Measurements from ENCODE around the gene TPM1. TPM values are rescaled to one million over a fixed set of nuclear protein-coding genes. Genes with fewer than 3 reads are reported as not detected.

The TPM1 gene
- total and polyA plus RNA-seq, 2 experiments from 2014 or later = 2,012 to 3,072 TPM

GRCh38 chr15:63045465-63045840 lies 2.9 kb downstream of the TPM1 start:
- peaks cover 75% of the 10 kb centered on the region for H3K79me2 ChIP-seq (ENCODE audit: insufficient read depth)
- DNase-seq = peak; percentile 46
- H4K20me1 ChIP-seq (ENCODE audit: insufficient read depth) = no peaks in the 10 kb centered on the region; the same call in 1 of the 2 replicates
- H3K9me2 ChIP-seq (ENCODE audit: insufficient read depth) = no peaks in the 10 kb centered on the region
- TF ChIP-seq EZH2phosphoT487 (IDR thresholded peaks at IDR 0.05; ENCODE audit: insufficient read depth, low read depth) (no peak), EZH2 (IDR thresholded peaks at IDR 0.05; ENCODE audit: insufficient read depth, poor library complexity, severe bottlenecking) (no peak)
- H3K36me3 ChIP-seq (ENCODE audit: low read depth) = peaks cover 52% of the 10 kb centered on the region
- peak overlapping the region; percentile 71 for H3K27ac ChIP-seq
- H3F3A ChIP-seq (ENCODE audit: insufficient read depth) = peaks cover 73% of the 10 kb centered on the region
- in situ Hi-C loops (cut with MboI) = no loop called here
- no peaks in the 10 kb centered on the region for H3K9me3 ChIP-seq (ENCODE audit: low read depth)
- H3K4me1 ChIP-seq (ENCODE audit: insufficient read depth) = peaks cover 44% of the 10 kb centered on the region
- 4 to 6% methylated on average over 3 of the region's 3 CpGs for WGBS, 2 experiments (ENCODE audit: low coverage in 1 of 2, low lambda C conversion rate in 2 of 2, missing lambda C conversion rate in 2 of 2)
- H3K27me3 ChIP-seq (replicated peaks; ENCODE audit: insufficient read depth) = no peaks in the 10 kb centered on the region
- no peak overlapping the region for H2AFZ ChIP-seq
- H3K4me2 ChIP-seq (ENCODE audit: unreplicated experiment) = peak overlapping the region; percentile 74
- peak overlapping the region; percentile 99 for H3K4me3 ChIP-seq
- peak overlapping the region; percentile 97 for H3K9ac ChIP-seq

GRCh38 chr15:63045879-63046278 lies 3.3 kb downstream of the TPM1 start:
- Histone ChIP-seq H3K36me3 (ENCODE audit: low read depth) (peaks cover 53% of the 10 kb centered on the region), H4K20me1 (ENCODE audit: insufficient read depth) (no peaks in the 10 kb centered on the region; the same call in 1 of the 2 replicates), H3K9ac (peak overlapping the region; percentile 97), H3F3A (ENCODE audit: insufficient read depth) (peaks cover 73% of the 10 kb centered on the region), H3K4me2 (ENCODE audit: unreplicated experiment) (peak overlapping the region; percentile 74), H2AFZ (no peak overlapping the region), H3K9me3 (ENCODE audit: low read depth) (no peaks in the 10 kb centered on the region), H3K79me2 (ENCODE audit: insufficient read depth) (peaks cover 79% of the 10 kb centered on the region), H3K27ac (peak overlapping the region; percentile 71), H3K4me3 (peak overlapping the region; percentile 99), H3K9me2 (ENCODE audit: insufficient read depth) (no peaks in the 10 kb centered on the region), H3K4me1 (ENCODE audit: insufficient read depth) (peaks cover 48% of the 10 kb centered on the region), H3K27me3 (replicated peaks; ENCODE audit: insufficient read depth) (no peaks in the 10 kb centered on the region)
- 46 to 51% methylated on average over 3 of the region's 3 CpGs for WGBS, 2 experiments (ENCODE audit: low coverage in 1 of 2, low lambda C conversion rate in 2 of 2, missing lambda C conversion rate in 2 of 2)
- no peak for TF ChIP-seq EZH2 (IDR thresholded peaks at IDR 0.05; ENCODE audit: insufficient read depth, poor library complexity, severe bottlenecking)
- no peak for TF ChIP-seq EZH2phosphoT487 (IDR thresholded peaks at IDR 0.05; ENCODE audit: insufficient read depth, low read depth)
- no peak for DNase-seq
- in situ Hi-C loops (cut with MboI) = no loop called here

- Histone ChIP-seq H4K20me1 (ENCODE audit: insufficient read depth) (no peaks in the 10 kb centered on the region; the same call in 1 of the 2 replicates), H3F3A (ENCODE audit: insufficient read depth) (peaks cover 75% of the 10 kb centered on the region), H3K9me3 (ENCODE audit: low read depth) (no peaks in the 10 kb centered on the region), H3K4me3 (peak overlapping the region; percentile 99), H3K4me2 (ENCODE audit: unreplicated experiment) (peak overlapping the region; percentile 74), H3K4me1 (ENCODE audit: insufficient read depth) (peaks cover 53% of the 10 kb centered on the region), H3K27me3 (replicated peaks; ENCODE audit: insufficient read depth) (no peaks in the 10 kb centered on the region), H3K36me3 (ENCODE audit: low read depth) (peaks cover 63% of the 10 kb centered on the region), H3K79me2 (ENCODE audit: insufficient read depth) (peaks cover 92% of the 10 kb centered on the region), H3K9me2 (ENCODE audit: insufficient read depth) (no peaks in the 10 kb centered on the region), H3K9ac (peak overlapping the region; percentile 97), H2AFZ (no peak overlapping the region), H3K27ac (peak overlapping the region; percentile 71)
- 51 to 57% methylated on average over 8 of the region's 8 CpGs for WGBS, 2 experiments (ENCODE audit: low coverage in 1 of 2, low lambda C conversion rate in 2 of 2, missing lambda C conversion rate in 2 of 2)
- TF ChIP-seq EZH2phosphoT487 (IDR thresholded peaks at IDR 0.05; ENCODE audit: insufficient read depth, low read depth) = no peak
- TF ChIP-seq EZH2 (IDR thresholded peaks at IDR 0.05; ENCODE audit: insufficient read depth, poor library complexity, severe bottlenecking) = no peak
- DNase-seq = peak; percentile 69
- in situ Hi-C loops (cut with MboI) = no loop called here
Measured at GRCh38 chr15:63046917-63047760, 4.6 kb downstream of the TPM1 start.

- Histone ChIP-seq H3K9me2 (ENCODE audit: insufficient read depth) (no peaks in the 10 kb centered on the region), H3K27me3 (replicated peaks; ENCODE audit: insufficient read depth) (no peaks in the 10 kb centered on the region), H3K36me3 (ENCODE audit: low read depth) (peaks cover 68% of the 10 kb centered on the region), H4K20me1 (ENCODE audit: insufficient read depth) (no peaks in the 10 kb centered on the region; the same call in 1 of the 2 replicates), H3K9me3 (ENCODE audit: low read depth) (no peaks in the 10 kb centered on the region), H3K4me2 (ENCODE audit: unreplicated experiment) (peak overlapping the region; percentile 74), H3K79me2 (ENCODE audit: insufficient read depth) (peaks cover 97% of the 10 kb centered on the region), H3K27ac (peak overlapping the region; percentile 71), H3K4me1 (ENCODE audit: insufficient read depth) (peaks cover 59% of the 10 kb centered on the region), H3F3A (ENCODE audit: insufficient read depth) (peaks cover 82% of the 10 kb centered on the region), H3K4me3 (peak overlapping the region; percentile 99), H2AFZ (no peak overlapping the region), H3K9ac (peak overlapping the region; percentile 97)
- DNase-seq = no peak
- 11 to 13% methylated on average over 12 of the region's 12 CpGs for WGBS, 2 experiments (ENCODE audit: low coverage in 1 of 2, low lambda C conversion rate in 2 of 2, missing lambda C conversion rate in 2 of 2)
- TF ChIP-seq EZH2 (IDR thresholded peaks at IDR 0.05; ENCODE audit: insufficient read depth, poor library complexity, severe bottlenecking) = no peak
- no peak for TF ChIP-seq EZH2phosphoT487 (IDR thresholded peaks at IDR 0.05; ENCODE audit: insufficient read depth, low read depth)
- in situ Hi-C loops (cut with MboI) = no loop called here
Measured at GRCh38 chr15:63047792-63048114, 5.2 kb downstream of the TPM1 start.

All from GM23248 (cell line).